ENCODE results near the gene XRCC1. TPM values are rescaled to one million over a fixed set of nuclear protein-coding genes. Genes with fewer than 3 reads are reported as not detected.
A peak's percentile ranks its signal among the peaks of the same experiment; 100 is the strongest.

The XRCC1 gene
- total and polyA plus RNA-seq, 2 experiments from 2014 or later, result 35.3 to 49.5 TPM

GRCh38 chr19:43551399-43552197 is 23.7 kb downstream of the XRCC1 start:
- Histone ChIP-seq H3K27me3 (ENCODE audit: insufficient read depth) (no peaks in the 10 kb centered on the region), H3K36me3 (ENCODE audit: insufficient read depth) (no peaks in the 10 kb centered on the region; the same call in 1 of the 2 replicates), H3K4me1 (ENCODE audit: insufficient read depth) (peaks cover 4% of the 10 kb centered on the region; the same call in 1 of the 2 replicates), H2AFZ (no peak overlapping the region), H3K9me2 (ENCODE audit: insufficient read depth) (no peaks in the 10 kb centered on the region), H3F3A (replicated peaks; ENCODE audit: low read depth) (no peaks in the 10 kb centered on the region), H3K27ac (ENCODE audit: low read depth) (no peak overlapping the region), H3K79me2 (replicated peaks; ENCODE audit: insufficient read depth) (no peaks in the 10 kb centered on the region), H3K4me3 (no peak overlapping the region), H4K20me1 (replicated peaks; ENCODE audit: insufficient read depth) (no peaks in the 10 kb centered on the region), H3K4me2 (no peak overlapping the region)
- H3K9me3 Mint-ChIP-seq, result no peaks in the 10 kb centered on the region
- peaks cover 9% of the 10 kb centered on the region for H3K4me1 Mint-ChIP-seq
- peak overlapping the region; percentile 11; the same call in 1 of the 2 replicates for H3K27ac Mint-ChIP-seq
- no peak for ATAC-seq
- peaks cover 4% of the 10 kb centered on the region for H3K27me3 Mint-ChIP-seq (ENCODE audit: insufficient read depth, low read depth, poor library complexity)
- TF ChIP-seq ZNF462 (CRISPR knock-in tag; IDR thresholded peaks at IDR 0.05) (no peak), EZH2phosphoT487 (IDR thresholded peaks at IDR 0.05; ENCODE audit: unreplicated experiment) (no peak), POLR2AphosphoS5 (IDR thresholded peaks at IDR 0.05; ENCODE audit: low read depth) (no peak), REST (IDR thresholded peaks at IDR 0.05; ENCODE audit: unreplicated experiment) (no peak), STAT1 (IDR thresholded peaks at IDR 0.05; ENCODE audit: unreplicated experiment) (no peak), ZNF331 (CRISPR knock-in tag; IDR thresholded peaks at IDR 0.05; ENCODE audit: low read depth) (no peak), JUNB (IDR thresholded peaks at IDR 0.05; ENCODE audit: unreplicated experiment) (no peak), CREB1 (CRISPR knock-in tag; IDR thresholded peaks at IDR 0.05; ENCODE audit: low read depth) (no peak), EZH2 (IDR thresholded peaks at IDR 0.05; ENCODE audit: low read depth, unreplicated experiment) (no peak), ZNF114 (CRISPR knock-in tag; IDR thresholded peaks at IDR 0.05) (no peak), NANOG (IDR thresholded peaks at IDR 0.05; ENCODE audit: borderline replicate concordance) (no peak)
- TF ChIP-seq, protein P1, sequence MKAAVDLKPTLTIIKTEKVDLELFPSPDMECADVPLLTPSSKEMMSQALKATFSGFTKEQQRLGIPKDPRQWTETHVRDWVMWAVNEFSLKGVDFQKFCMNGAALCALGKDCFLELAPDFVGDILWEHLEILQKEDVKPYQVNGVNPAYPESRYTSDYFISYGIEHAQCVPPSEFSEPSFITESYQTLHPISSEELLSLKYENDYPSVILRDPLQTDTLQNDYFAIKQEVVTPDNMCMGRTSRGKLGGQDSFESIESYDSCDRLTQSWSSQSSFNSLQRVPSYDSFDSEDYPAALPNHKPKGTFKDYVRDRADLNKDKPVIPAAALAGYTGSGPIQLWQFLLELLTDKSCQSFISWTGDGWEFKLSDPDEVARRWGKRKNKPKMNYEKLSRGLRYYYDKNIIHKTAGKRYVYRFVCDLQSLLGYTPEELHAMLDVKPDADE (IDR thresholded peaks at IDR 0.05), result no peak
- TF ChIP-seq, protein P2, sequence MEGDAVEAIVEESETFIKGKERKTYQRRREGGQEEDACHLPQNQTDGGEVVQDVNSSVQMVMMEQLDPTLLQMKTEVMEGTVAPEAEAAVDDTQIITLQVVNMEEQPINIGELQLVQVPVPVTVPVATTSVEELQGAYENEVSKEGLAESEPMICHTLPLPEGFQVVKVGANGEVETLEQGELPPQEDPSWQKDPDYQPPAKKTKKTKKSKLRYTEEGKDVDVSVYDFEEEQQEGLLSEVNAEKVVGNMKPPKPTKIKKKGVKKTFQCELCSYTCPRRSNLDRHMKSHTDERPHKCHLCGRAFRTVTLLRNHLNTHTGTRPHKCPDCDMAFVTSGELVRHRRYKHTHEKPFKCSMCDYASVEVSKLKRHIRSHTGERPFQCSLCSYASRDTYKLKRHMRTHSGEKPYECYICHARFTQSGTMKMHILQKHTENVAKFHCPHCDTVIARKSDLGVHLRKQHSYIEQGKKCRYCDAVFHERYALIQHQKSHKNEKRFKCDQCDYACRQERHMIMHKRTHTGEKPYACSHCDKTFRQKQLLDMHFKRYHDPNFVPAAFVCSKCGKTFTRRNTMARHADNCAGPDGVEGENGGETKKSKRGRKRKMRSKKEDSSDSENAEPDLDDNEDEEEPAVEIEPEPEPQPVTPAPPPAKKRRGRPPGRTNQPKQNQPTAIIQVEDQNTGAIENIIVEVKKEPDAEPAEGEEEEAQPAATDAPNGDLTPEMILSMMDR (conservative IDR thresholded peaks at IDR 0.05; ENCODE audit: low read depth in 2 of 2), result no peak
- peaks cover 54% of the 10 kb centered on the region for H3K36me3 Mint-ChIP-seq (ENCODE audit: low read depth)
- H3K4me3 Mint-ChIP-seq, result no peak overlapping the region; the same call in 2 of the 3 replicates
- no peak for DNase-seq (ENCODE audit: low spot score)
